NCI-H1105 treated with DMSO at 0.1 percent for 48 hours (cell line): ENCODE results near the gene ADGRF4.
"Not testable (repeated sequence)": the region's sequence is repeated elsewhere in the genome, so short reads cannot be mapped to it uniquely, and the experiment has no call there.

ENCODE experiments used
- DNase-seq: peaks from one replicate; lab custom pipeline; 2025; lab: John Stamatoyannopoulos, UW

Gene ADGRF4

GRCh38 chr6:47734831-47735481 is 36.6 kb downstream of the ADGRF4 start:
- DNase-seq: no peak

- DNase-seq: no peak
Observed at GRCh38 chr6:47736083-47736700, 37.8 kb downstream of the ADGRF4 start.

GRCh38 chr6:47737406-47737805 is 39.0 kb downstream of the ADGRF4 start:
- DNase-seq: no peak

GRCh38 chr6:47740714-47741113 is 42.3 kb downstream of the ADGRF4 start:
- DNase-seq: no peak

GRCh38 chr6:47741807-47742206 is 43.4 kb downstream of the ADGRF4 start:
- DNase-seq: no peak

GRCh38 chr6:47743744-47744143 is 45.4 kb downstream of the ADGRF4 start:
- no peak for DNase-seq

GRCh38 chr6:47745269-47745668 is 46.9 kb downstream of the ADGRF4 start:
- DNase-seq: not testable (repeated sequence)

- DNase-seq: no peak
Observed at GRCh38 chr6:47749757-47750156, 51.4 kb downstream of the ADGRF4 start.

GRCh38 chr6:47752801-47753200 is 54.4 kb downstream of the ADGRF4 start:
- no peak for DNase-seq

- no peak for DNase-seq
Observed at GRCh38 chr6:47759364-47759763, 61.0 kb downstream of the ADGRF4 start.

- DNase-seq: no peak
Observed at GRCh38 chr6:47762502-47762901, 64.1 kb downstream of the ADGRF4 start.

GRCh38 chr6:47766445-47766844 is 68.1 kb downstream of the ADGRF4 start:
- no peak for DNase-seq

- no peak for DNase-seq
Observed at GRCh38 chr6:47767102-47767501, 68.7 kb downstream of the ADGRF4 start.

GRCh38 chr6:47769982-47770381 is 71.6 kb downstream of the ADGRF4 start:
- no peak for DNase-seq
